NB4 (cell line): Measurements from ENCODE around the gene SERPINE3.

Experiments used
- DNase-seq: peaks from one replicate; pipeline ENCODE4 v3.0.0; 2010; ENCODE audit warnings: low read depth
- H3K4me3 ChIP-seq: one replicate; pipeline ENCODE4 v1.5.1; 2011; ENCODE audit warnings: mild to moderate bottlenecking, low read depth, low read length, moderate library complexity
- MYC ChIP-seq: IDR thresholded peaks from 2 replicates; pipeline ENCODE4 v1.6.1; 2011; ENCODE audit warnings: low read depth, low read length
- POLR2A ChIP-seq: IDR thresholded peaks from 2 replicates; pipeline ENCODE4 v1.6.1; 2011; ENCODE audit warnings: mild to moderate bottlenecking; ENCODE audit not compliant: insufficient read length; ENCODE audit errors: extremely low read depth
- TF ChIP-seq, protein P1 (sequence below): IDR thresholded peaks from 2 replicates; pipeline ENCODE4 v1.6.1; 2011; ENCODE audit warnings: low read depth, low read length
- TF ChIP-seq, protein P2 (sequence below): IDR thresholded peaks from one replicate; pipeline ENCODE4 v1.5.1; 2012; ENCODE audit warnings: low read depth, low read length

Gene SERPINE3

DNA sequence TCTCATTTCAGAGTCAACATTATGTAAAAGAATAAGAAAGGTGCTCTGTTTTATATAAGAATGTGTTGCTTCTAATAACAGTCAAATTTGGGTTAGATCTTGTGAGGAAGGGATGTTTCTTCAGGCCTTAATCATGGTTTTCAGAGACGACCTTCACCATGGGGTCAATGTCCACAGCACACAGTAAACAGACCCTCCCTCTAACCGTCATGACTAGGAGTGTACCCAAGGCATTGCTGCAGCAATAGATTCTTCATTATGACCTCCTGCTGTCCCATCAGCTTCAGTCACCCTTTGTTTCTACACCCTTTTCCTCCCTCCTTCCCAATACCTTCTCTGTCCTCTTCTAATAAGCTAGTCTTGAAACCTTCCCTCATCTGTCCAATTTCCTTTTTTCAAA lies 15.7 kb downstream of the SERPINE3 start:
- H3K4me3 ChIP-seq = no peak overlapping the region
- no peak for DNase-seq
- TF ChIP-seq, protein P1, sequence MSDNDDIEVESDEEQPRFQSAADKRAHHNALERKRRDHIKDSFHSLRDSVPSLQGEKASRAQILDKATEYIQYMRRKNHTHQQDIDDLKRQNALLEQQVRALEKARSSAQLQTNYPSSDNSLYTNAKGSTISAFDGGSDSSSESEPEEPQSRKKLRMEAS = no peak
- TF ChIP-seq, protein P2, sequence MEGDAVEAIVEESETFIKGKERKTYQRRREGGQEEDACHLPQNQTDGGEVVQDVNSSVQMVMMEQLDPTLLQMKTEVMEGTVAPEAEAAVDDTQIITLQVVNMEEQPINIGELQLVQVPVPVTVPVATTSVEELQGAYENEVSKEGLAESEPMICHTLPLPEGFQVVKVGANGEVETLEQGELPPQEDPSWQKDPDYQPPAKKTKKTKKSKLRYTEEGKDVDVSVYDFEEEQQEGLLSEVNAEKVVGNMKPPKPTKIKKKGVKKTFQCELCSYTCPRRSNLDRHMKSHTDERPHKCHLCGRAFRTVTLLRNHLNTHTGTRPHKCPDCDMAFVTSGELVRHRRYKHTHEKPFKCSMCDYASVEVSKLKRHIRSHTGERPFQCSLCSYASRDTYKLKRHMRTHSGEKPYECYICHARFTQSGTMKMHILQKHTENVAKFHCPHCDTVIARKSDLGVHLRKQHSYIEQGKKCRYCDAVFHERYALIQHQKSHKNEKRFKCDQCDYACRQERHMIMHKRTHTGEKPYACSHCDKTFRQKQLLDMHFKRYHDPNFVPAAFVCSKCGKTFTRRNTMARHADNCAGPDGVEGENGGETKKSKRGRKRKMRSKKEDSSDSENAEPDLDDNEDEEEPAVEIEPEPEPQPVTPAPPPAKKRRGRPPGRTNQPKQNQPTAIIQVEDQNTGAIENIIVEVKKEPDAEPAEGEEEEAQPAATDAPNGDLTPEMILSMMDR = no peak
- TF ChIP-seq MYC = no peak
- no peak for TF ChIP-seq POLR2A

DNA sequence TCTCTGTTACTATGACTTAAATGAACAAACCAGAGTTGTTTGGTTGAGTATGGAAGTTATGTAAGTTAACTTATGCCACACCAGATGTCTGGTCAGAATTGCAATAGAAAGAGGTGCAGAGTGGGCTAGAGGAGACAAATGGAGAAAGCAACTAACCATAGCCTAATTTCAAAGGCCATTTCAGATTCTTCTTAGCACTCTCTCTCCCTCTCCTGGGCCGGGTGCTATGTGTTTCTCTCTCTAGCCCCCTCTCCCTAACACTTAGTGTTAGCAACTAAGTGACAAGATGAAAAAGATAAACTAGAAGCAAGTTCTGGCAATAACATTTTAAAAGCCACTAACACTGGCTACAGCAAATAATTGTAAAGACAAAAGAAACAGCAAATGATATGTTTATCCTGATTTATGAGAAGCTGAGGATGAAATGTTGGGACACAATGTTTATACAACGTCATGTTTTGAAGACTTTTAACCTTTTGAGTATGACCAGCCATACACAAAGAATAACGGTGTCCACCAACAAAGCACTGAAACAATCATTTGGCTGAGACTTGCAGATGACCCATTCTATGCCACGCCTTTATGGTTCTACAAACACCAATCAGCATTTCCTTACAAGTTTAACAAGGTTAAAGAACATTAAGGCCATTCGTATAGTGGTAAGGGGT lies 18.6 kb downstream of the SERPINE3 start:
- DNase-seq = no peak
- TF ChIP-seq, protein P1 = no peak
- TF ChIP-seq, protein P2 = no peak
- TF ChIP-seq POLR2A (no peak), MYC (no peak)
- no peak overlapping the region for H3K4me3 ChIP-seq

DNA sequence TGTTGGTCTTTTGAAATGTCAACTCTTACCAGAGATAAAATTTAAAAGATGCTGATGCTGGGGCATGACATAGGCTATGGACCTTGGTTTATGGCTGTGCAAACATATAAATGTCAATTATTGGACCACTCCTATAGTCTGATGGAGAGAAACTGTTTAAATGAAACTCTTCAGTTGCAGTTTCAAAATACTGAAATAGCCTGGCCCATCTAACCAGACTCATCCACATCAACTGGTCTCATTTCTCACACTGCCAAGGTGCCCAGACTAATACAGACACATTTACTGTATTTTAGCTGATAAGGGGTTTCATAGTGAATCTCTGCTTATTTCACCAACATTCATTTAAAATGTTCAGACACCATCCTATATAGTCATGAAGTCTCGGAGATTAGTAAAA lies 19.9 kb downstream of the SERPINE3 start:
- no peak for DNase-seq
- H3K4me3 ChIP-seq = no peak overlapping the region
- no peak for TF ChIP-seq POLR2A
- no peak for TF ChIP-seq MYC
- TF ChIP-seq, protein P1 = no peak
- TF ChIP-seq, protein P2 = no peak

DNA sequence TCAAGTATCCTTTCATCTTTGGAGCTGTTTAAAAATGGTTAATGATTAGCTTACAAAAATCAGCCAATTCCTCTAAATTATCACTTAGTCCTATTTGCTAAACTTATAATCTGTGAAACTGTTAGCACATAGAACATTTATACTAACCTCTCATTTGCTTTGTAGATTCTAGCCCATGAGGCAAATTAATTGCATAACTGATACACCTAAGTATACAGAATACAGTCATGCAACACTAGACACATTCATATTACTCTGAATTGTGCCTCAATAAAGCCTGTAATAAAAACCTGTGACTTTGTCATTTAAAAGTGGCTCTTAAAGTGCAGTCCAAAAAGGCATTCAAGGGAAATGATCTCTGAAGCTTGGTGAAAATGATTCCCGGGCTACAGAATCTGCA lies 21.0 kb downstream of the SERPINE3 start:
- DNase-seq = no peak
- H3K4me3 ChIP-seq = no peak overlapping the region
- TF ChIP-seq, protein P2 = no peak
- TF ChIP-seq, protein P1 = no peak
- TF ChIP-seq MYC = no peak
- TF ChIP-seq POLR2A = no peak

DNA sequence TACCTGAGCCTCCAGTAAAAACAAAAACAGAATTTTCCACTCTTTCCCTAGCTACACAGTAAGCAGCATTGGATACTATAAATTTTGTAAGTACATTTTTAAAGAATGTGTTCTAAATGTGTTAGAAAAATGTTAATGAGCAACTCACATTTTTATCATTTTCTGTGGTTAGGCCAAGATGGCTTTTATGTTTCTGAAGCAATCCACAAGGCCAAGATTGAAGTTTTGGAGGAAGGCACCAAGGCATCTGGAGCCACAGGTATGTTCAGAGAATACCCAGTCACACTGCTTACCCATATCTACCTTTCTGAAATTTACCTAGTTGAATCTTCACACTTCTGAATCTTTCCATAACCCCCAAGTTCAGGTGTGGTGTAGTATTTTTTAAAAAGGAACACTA lies 21.6 kb downstream of the SERPINE3 start:
- no peak for TF ChIP-seq POLR2A
- TF ChIP-seq MYC = no peak
- TF ChIP-seq, protein P1 = no peak
- TF ChIP-seq, protein P2 = no peak
- no peak for DNase-seq
- H3K4me3 ChIP-seq = no peak overlapping the region

DNA sequence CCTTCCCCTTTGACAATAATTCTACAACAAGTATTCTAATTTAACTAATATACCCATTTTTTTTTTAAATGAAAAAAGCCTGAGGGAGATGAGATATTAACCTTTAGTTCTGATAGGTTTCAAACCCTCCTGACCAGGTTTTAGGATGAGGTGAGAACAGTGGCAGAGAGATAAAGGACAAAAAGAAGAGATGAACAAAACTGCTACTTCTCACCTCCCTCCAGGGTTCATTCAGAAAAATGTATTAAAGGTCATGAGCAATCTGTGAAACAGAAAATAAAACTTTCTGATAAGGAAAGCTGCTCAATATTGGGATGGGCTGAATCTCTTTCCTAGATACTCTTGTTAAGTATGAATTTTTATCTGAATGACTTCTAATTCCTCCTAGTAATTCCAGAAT lies 24.1 kb downstream of the SERPINE3 start:
- TF ChIP-seq MYC (no peak), POLR2A (no peak)
- TF ChIP-seq, protein P1 = no peak
- TF ChIP-seq, protein P2 = no peak
- DNase-seq = no peak
- H3K4me3 ChIP-seq = no peak overlapping the region
